Measurements from ENCODE around the gene GYPC.
"Not testable (repeated sequence)": the region's sequence is repeated elsewhere in the genome, so short reads cannot be mapped to it uniquely, and the experiment has no call there.

The GYPC gene

GRCh38 chr2:126714191-126714965, 58.4 kb downstream of the GYPC start:
- TF ChIP-seq CTCF (IDR thresholded peaks at IDR 0.05; ENCODE audit: poor library complexity, severe bottlenecking): no peak
- ATAC-seq (ENCODE audit: low read depth): no peak
- no peak for DNase-seq (ENCODE audit: low spot score)
- H3K27ac ChIP-seq (ENCODE audit: poor library complexity, severe bottlenecking): no peak overlapping the region
- no peaks in the 10 kb centered on the region for H3K36me3 ChIP-seq (ENCODE audit: low read depth)
- no peak overlapping the region for H3K4me3 ChIP-seq (ENCODE audit: severe bottlenecking)
- H3K4me1 ChIP-seq (ENCODE audit: insufficient read depth, poor library complexity, severe bottlenecking): no peaks in the 10 kb centered on the region
- H3K9me3 ChIP-seq (ENCODE audit: severe bottlenecking): no peaks in the 10 kb centered on the region
- H3K27me3 ChIP-seq (ENCODE audit: insufficient read depth, poor library complexity, severe bottlenecking): no peaks in the 10 kb centered on the region

- H3K27me3 ChIP-seq (ENCODE audit: insufficient read depth, poor library complexity, severe bottlenecking): no peaks in the 10 kb centered on the region
- no peak overlapping the region for H3K27ac ChIP-seq (ENCODE audit: poor library complexity, severe bottlenecking)
- H3K9me3 ChIP-seq (ENCODE audit: severe bottlenecking): no peaks in the 10 kb centered on the region
- no peak for TF ChIP-seq CTCF (IDR thresholded peaks at IDR 0.05; ENCODE audit: poor library complexity, severe bottlenecking)
- DNase-seq (ENCODE audit: low spot score): no peak
- no peaks in the 10 kb centered on the region for H3K36me3 ChIP-seq (ENCODE audit: low read depth)
- ATAC-seq (ENCODE audit: low read depth): no peak
- H3K4me3 ChIP-seq (ENCODE audit: severe bottlenecking): no peak overlapping the region
- H3K4me1 ChIP-seq (ENCODE audit: insufficient read depth, poor library complexity, severe bottlenecking): no peaks in the 10 kb centered on the region
Measured at GRCh38 chr2:126715111-126715510, 59.2 kb downstream of the GYPC start.

DNA sequence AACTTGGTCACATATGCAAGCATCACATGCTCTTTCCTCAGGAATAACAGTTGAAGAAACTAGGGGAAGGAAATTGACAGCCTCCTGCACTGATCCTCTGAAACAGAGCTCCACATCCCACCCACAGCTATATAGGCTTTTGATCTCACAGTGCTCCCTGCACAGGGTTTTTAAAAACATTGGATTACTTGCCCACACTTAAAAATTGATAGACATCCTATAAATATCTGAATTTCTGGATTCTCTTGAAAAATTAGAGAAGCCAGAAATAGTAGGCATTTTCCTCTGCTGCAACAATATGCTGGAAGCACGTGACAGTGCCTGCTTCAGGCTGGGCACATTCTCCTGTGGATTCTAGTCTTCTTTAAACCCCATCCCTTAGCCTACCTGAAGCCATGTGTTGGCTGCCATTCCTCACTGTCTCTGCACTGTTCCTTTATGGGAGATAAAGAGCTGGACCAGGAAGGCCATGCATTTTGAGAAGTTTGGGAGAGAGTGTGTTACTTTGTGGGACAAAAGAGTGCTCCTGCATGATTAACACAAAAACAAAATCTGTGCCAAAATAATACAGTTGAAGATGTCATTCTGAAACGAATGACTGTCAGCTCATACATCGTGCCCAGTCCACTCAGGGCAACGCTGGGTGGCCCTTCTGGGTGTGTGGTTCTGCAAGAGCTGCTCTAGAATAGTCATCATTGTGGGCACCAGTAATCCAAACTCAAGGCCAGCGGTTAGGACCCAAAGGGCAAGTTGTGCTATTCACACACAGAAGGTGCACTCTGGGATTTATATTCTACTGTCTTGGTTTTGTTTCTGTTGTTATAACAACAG, 59.8 kb downstream of the GYPC start:
- H3K4me3 ChIP-seq (ENCODE audit: severe bottlenecking): no peak overlapping the region
- DNase-seq (ENCODE audit: low spot score) (no peak), ATAC-seq (ENCODE audit: low read depth) (no peak)
- no peaks in the 10 kb centered on the region for H3K36me3 ChIP-seq (ENCODE audit: low read depth)
- TF ChIP-seq CTCF (IDR thresholded peaks at IDR 0.05; ENCODE audit: poor library complexity, severe bottlenecking): no peak
- no peaks in the 10 kb centered on the region for H3K9me3 ChIP-seq (ENCODE audit: severe bottlenecking)
- H3K27me3 ChIP-seq (ENCODE audit: insufficient read depth, poor library complexity, severe bottlenecking): no peaks in the 10 kb centered on the region
- no peak overlapping the region for H3K27ac ChIP-seq (ENCODE audit: poor library complexity, severe bottlenecking)
- no peaks in the 10 kb centered on the region for H3K4me1 ChIP-seq (ENCODE audit: insufficient read depth, poor library complexity, severe bottlenecking)

DNA sequence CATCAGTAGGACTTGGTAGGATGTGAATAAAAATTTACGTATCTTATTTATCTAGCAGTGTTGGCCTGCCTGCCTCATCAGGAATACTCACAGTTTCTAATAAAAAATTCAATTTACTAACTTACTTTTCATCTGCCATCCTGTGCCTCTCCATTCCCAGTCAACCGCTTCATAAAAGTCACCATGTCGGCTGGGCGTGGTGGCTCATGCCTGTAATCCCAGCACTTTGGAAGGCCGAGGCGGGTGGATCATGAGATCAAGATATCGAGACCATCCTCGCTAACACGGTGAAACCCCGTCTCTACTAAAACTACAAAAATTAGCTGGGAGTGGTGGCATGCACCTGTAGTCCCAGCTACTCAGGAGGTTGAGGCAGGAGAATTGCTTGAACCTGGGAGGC, 61.3 kb downstream of the GYPC start:
- H3K4me1 ChIP-seq (ENCODE audit: insufficient read depth, poor library complexity, severe bottlenecking); H3K27ac ChIP-seq (ENCODE audit: poor library complexity, severe bottlenecking); DNase-seq (ENCODE audit: low spot score); H3K27me3 ChIP-seq (ENCODE audit: insufficient read depth, poor library complexity, severe bottlenecking); H3K4me3 ChIP-seq (ENCODE audit: severe bottlenecking); H3K9me3 ChIP-seq (ENCODE audit: severe bottlenecking); ATAC-seq (ENCODE audit: low read depth); H3K36me3 ChIP-seq (ENCODE audit: low read depth): not testable (repeated sequence)

- Histone ChIP-seq H3K9me3 (ENCODE audit: severe bottlenecking) (no peaks in the 10 kb centered on the region), H3K36me3 (ENCODE audit: low read depth) (no peaks in the 10 kb centered on the region), H3K4me1 (ENCODE audit: insufficient read depth, poor library complexity, severe bottlenecking) (no peaks in the 10 kb centered on the region), H3K27me3 (ENCODE audit: insufficient read depth, poor library complexity, severe bottlenecking) (no peaks in the 10 kb centered on the region), H3K4me3 (ENCODE audit: severe bottlenecking) (no peak overlapping the region), H3K27ac (ENCODE audit: poor library complexity, severe bottlenecking) (no peak overlapping the region)
- no peak for ATAC-seq (ENCODE audit: low read depth)
- no peak for DNase-seq (ENCODE audit: low spot score)
- TF ChIP-seq CTCF (IDR thresholded peaks at IDR 0.05; ENCODE audit: poor library complexity, severe bottlenecking): no peak
Measured at GRCh38 chr2:126717928-126718327, 62.0 kb downstream of the GYPC start.

Measured in RWPE2 (cell line).